Lower leg skin (tissue), 3 donors: ENCODE results near the gene RAPGEF5.

Source experiments
- POLR2A ChIP-seq, 2 donors: fragments of 450-650 bp; IDR thresholded peaks; one replicate each; pipeline ENCODE4 v1.6.1; 2016 to 2017; ENCODE audit warnings: antibody characterized with exemption in 2 of 2, mild to moderate bottlenecking in 1 of 2, moderate library complexity in 1 of 2
- TF ChIP-seq, protein P1 (sequence below), 3 donors: fragments of 450-650 bp; IDR thresholded peaks; one replicate each; pipeline ENCODE4 v1.5.1; 2016; ENCODE audit warnings: antibody characterized with exemption in 3 of 3, mild to moderate bottlenecking in 3 of 3, moderate library complexity in 2 of 3

DNA sequence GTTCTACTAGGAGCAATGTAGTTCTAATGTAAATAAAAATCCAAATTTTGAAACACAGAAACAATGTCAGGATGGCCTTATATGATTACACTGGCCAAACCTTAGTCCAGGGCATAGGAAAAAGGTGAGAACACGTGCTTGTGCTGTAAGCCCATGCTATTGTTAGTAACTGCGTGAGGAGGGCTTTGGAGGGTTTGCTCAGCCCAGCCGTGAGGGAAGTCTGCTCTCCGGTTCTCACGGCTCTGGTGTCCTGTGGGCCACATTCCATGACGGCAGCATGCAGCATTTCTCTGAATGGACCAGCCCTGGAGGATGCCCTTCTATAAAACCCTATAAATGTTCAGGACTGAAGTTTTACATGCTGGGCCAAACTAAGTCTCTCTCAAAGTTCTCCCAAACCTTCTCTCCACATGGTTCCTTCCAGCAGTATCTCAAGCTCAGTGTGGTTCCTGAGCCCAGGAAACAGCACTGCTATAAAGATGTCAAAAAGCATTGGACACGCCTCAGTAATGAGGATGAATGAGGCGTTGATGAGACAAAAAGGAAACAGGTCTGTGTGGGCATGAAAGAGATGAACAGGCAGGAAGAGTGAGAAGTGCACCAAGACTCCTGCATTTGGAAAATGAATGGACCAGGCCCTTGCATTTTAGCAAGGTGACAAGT is 236.4 kb downstream of the RAPGEF5 start:
- TF ChIP-seq, protein P1, sequence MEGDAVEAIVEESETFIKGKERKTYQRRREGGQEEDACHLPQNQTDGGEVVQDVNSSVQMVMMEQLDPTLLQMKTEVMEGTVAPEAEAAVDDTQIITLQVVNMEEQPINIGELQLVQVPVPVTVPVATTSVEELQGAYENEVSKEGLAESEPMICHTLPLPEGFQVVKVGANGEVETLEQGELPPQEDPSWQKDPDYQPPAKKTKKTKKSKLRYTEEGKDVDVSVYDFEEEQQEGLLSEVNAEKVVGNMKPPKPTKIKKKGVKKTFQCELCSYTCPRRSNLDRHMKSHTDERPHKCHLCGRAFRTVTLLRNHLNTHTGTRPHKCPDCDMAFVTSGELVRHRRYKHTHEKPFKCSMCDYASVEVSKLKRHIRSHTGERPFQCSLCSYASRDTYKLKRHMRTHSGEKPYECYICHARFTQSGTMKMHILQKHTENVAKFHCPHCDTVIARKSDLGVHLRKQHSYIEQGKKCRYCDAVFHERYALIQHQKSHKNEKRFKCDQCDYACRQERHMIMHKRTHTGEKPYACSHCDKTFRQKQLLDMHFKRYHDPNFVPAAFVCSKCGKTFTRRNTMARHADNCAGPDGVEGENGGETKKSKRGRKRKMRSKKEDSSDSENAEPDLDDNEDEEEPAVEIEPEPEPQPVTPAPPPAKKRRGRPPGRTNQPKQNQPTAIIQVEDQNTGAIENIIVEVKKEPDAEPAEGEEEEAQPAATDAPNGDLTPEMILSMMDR (IDR thresholded peaks at IDR 0.05), result no peak
- no peak for TF ChIP-seq POLR2A (IDR thresholded peaks at IDR 0.05)
